Duodenal mucosa (tissue), 2 donors: Measurements from ENCODE around the gene PICALM.

ENCODE experiments used
- H3K27ac ChIP-seq: one replicate; pipeline ENCODE4 v1.7.0; 2013; ENCODE audit warnings: low read depth, low read length
- H3K27me3 ChIP-seq, 2 donors: one replicate each; pipeline ENCODE4 v1.7.0; 2013; ENCODE audit warnings: low read length in 2 of 2, control low read depth in 1 of 2; ENCODE audit not compliant: insufficient read depth in 2 of 2, control insufficient read depth in 1 of 2
- H3K36me3 ChIP-seq, 2 donors: one replicate each; pipeline ENCODE4 v1.7.0; 2013; ENCODE audit warnings: low read length in 2 of 2, control low read depth in 1 of 2; ENCODE audit not compliant: insufficient read depth in 2 of 2, control insufficient read depth in 1 of 2
- H3K4me1 ChIP-seq, 2 donors: one replicate each; pipeline ENCODE4 v1.7.0; 2013; ENCODE audit warnings: low read length in 2 of 2, control low read depth in 1 of 2; ENCODE audit not compliant: insufficient read depth in 2 of 2, control insufficient read depth in 1 of 2
- H3K4me3 ChIP-seq, 2 donors: one replicate each; pipeline ENCODE4 v1.7.0; 2013; ENCODE audit warnings: low read length in 2 of 2, low read depth in 1 of 2
- H3K9ac ChIP-seq, 2 donors: one replicate each; pipeline ENCODE4 v1.7.0; 2013; ENCODE audit warnings: low read length in 2 of 2, low read depth in 1 of 2
- H3K9me3 ChIP-seq, 2 donors: one replicate each; pipeline ENCODE4 v1.7.0; 2013; ENCODE audit warnings: low read length in 2 of 2, control low read depth in 1 of 2; ENCODE audit not compliant: control insufficient read depth in 1 of 2

Gene PICALM

GRCh38 chr11:86002431-86002830 is 66.5 kb downstream of the PICALM start:
- Histone ChIP-seq H3K27ac (no peak overlapping the region), H3K27me3 (no peaks in the 10 kb centered on the region), H3K9me3 (no peaks in the 10 kb centered on the region), H3K9ac (no peak overlapping the region), H3K4me3 (no peak overlapping the region), H3K36me3 (peaks cover 31 to 90% of the 10 kb centered on the region in 2 donors), H3K4me1 (no peaks in the 10 kb centered on the region)

- H3K9me3 ChIP-seq: no peaks in the 10 kb centered on the region
- no peak overlapping the region for H3K27ac ChIP-seq
- no peaks in the 10 kb centered on the region for H3K4me1 ChIP-seq
- H3K27me3 ChIP-seq: no peaks in the 10 kb centered on the region
- H3K36me3 ChIP-seq: peaks cover 4 to 56% of the 10 kb centered on the region in 2 donors
- no peak overlapping the region for H3K9ac ChIP-seq
- no peak overlapping the region for H3K4me3 ChIP-seq
Observed at GRCh38 chr11:85991508-85991907, 77.4 kb downstream of the PICALM start.

- H3K36me3 ChIP-seq: peaks cover 10 to 48% of the 10 kb centered on the region in 2 donors
- no peak overlapping the region for H3K9ac ChIP-seq
- H3K27me3 ChIP-seq: no peaks in the 10 kb centered on the region
- no peaks in the 10 kb centered on the region for H3K4me1 ChIP-seq
- no peaks in the 10 kb centered on the region for H3K9me3 ChIP-seq
- H3K4me3 ChIP-seq: no peak overlapping the region
- H3K27ac ChIP-seq: no peak overlapping the region
Observed at GRCh38 chr11:85989746-85990145, 79.1 kb downstream of the PICALM start.

DNA sequence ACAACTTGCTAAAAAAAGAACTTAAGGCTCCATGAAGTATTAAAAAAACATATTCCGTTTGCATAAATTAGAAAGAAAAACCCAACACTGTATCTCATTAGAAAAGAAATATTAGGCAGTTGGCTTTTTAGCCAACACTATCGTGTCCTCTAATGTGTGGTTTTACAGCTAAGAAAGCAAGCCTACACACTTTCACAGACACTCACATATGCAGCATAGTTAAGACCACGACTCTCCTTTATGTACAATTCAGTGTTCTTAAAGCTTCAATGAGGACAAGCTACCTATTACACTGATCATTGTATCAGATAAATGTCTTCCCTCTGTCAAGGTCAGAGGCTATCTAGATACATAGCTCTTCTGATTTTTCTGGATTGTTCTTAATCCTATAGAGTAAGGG is 80.1 kb downstream of the PICALM start:
- Histone ChIP-seq H3K9ac (no peak overlapping the region), H3K27ac (no peak overlapping the region)

DNA sequence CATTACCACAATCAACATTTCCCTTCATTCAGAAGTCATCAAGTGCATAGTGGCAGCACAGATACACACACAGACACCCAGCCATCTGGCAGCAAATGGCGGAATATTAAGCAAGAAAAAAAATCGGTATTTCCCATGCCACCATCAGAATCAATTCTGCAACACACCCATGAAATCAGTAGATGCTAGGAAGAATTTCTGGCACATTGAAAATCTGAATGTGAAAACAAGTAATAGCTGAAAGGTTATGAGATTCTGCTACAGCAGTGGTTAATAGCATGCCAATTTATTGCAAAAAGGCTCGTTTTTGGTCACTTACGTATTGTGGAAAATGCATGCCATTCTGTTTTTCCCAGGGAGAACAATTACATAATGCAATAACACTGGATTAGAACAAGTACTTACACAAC is 91.1 kb downstream of the PICALM start:
- Histone ChIP-seq H3K27me3 (no peaks in the 10 kb centered on the region), H3K27ac (no peak overlapping the region), H3K9ac (no peak overlapping the region), H3K4me1 (no peaks in the 10 kb centered on the region), H3K9me3 (no peaks in the 10 kb centered on the region), H3K36me3 (peaks cover 33 to 65% of the 10 kb centered on the region in 2 donors), H3K4me3 (no peak overlapping the region)

More for the DNA sequence above, 80.1 kb downstream of the PICALM start:
- H3K4me3 ChIP-seq: no peak overlapping the region
- H3K36me3 ChIP-seq: peaks cover 15 to 43% of the 10 kb centered on the region in 2 donors
- H3K4me1 ChIP-seq: no peaks in the 10 kb centered on the region
- no peaks in the 10 kb centered on the region for H3K9me3 ChIP-seq
- H3K27me3 ChIP-seq: no peaks in the 10 kb centered on the region

GRCh38 chr11:85976525-85976924 is 92.4 kb downstream of the PICALM start:
- no peaks in the 10 kb centered on the region for H3K9me3 ChIP-seq
- peaks cover 38 to 69% of the 10 kb centered on the region in 2 donors for H3K36me3 ChIP-seq
- H3K9ac ChIP-seq: no peak overlapping the region
- no peak overlapping the region for H3K27ac ChIP-seq
- H3K4me1 ChIP-seq: no peaks in the 10 kb centered on the region
- H3K27me3 ChIP-seq: no peaks in the 10 kb centered on the region
- H3K4me3 ChIP-seq: no peak overlapping the region

DNA sequence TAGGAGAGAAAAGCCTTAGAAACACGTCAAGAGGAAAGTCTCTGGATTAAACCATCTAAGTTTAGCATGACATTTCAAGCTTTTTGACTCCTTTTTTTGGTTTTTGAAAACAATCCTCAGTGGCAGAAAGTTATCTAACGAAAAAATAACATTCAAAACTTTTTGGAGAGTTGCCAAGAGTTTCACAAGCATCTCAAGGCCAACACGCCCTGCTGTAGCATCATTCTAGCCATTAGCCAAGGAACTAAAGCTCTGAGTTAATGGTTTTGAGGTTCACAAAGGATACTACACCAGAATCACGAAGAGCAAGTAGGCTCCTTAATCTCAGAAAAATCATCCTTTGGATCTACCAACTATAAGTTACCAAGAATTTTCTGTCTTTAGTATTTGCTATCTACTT is 94.8 kb downstream of the PICALM start:
- H3K4me3 ChIP-seq: no peak overlapping the region
- peaks cover 38 to 62% of the 10 kb centered on the region in 2 donors for H3K36me3 ChIP-seq
- H3K9ac ChIP-seq: no peak overlapping the region
- H3K9me3 ChIP-seq: no peaks in the 10 kb centered on the region
- no peak overlapping the region for H3K27ac ChIP-seq
- no peaks in the 10 kb centered on the region for H3K27me3 ChIP-seq
- H3K4me1 ChIP-seq: peaks cover 0 to 3% of the 10 kb centered on the region in 2 donors

DNA sequence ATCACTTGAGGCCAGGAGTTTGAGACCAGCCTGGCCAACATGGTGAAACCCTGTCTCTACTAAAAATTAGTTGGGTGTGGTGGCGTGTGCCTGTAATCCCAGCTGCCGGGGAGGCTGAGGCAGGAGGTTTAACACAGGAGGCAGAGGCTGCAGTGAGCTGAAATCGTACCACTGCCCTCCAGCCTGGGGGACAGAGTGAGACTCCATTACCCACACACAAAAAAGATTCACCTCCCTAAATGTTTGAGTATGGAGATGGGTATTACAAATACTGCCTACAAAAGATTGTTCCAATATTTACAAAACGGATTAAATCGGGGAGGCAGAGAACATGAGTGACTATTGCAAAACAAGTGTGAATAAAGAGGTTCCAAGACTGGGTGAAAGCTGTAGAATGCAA is 98.3 kb downstream of the PICALM start:
- no peak overlapping the region for H3K4me3 ChIP-seq
- peaks cover 31 to 63% of the 10 kb centered on the region in 2 donors for H3K36me3 ChIP-seq
- no peak overlapping the region for H3K9ac ChIP-seq
- H3K9me3 ChIP-seq: no peaks in the 10 kb centered on the region
- H3K27me3 ChIP-seq: no peaks in the 10 kb centered on the region
- no peak overlapping the region for H3K27ac ChIP-seq
- H3K4me1 ChIP-seq: peaks cover 0 to 6% of the 10 kb centered on the region in 2 donors

- Histone ChIP-seq H3K9me3 (no peaks in the 10 kb centered on the region), H3K27ac (no peak overlapping the region), H3K36me3 (peaks cover 27 to 53% of the 10 kb centered on the region in 2 donors), H3K4me1 (peaks cover 0 to 6% of the 10 kb centered on the region in 2 donors), H3K4me3 (no peak overlapping the region), H3K27me3 (no peaks in the 10 kb centered on the region), H3K9ac (no peak overlapping the region)
Observed at GRCh38 chr11:85967457-85967856, 101.4 kb downstream of the PICALM start.

GRCh38 chr11:85965202-85965601 is 103.7 kb downstream of the PICALM start:
- Histone ChIP-seq H3K27ac (no peak overlapping the region), H3K4me3 (no peak overlapping the region), H3K9me3 (no peaks in the 10 kb centered on the region), H3K9ac (no peak overlapping the region), H3K27me3 (no peaks in the 10 kb centered on the region), H3K4me1 (peaks cover 0 to 6% of the 10 kb centered on the region in 2 donors), H3K36me3 (peaks cover 16 to 45% of the 10 kb centered on the region in 2 donors)

- no peaks in the 10 kb centered on the region for H3K27me3 ChIP-seq
- no peaks in the 10 kb centered on the region for H3K9me3 ChIP-seq
- H3K4me1 ChIP-seq: peaks cover 0 to 6% of the 10 kb centered on the region in 2 donors
- no peak overlapping the region for H3K4me3 ChIP-seq
- no peak overlapping the region for H3K9ac ChIP-seq
- H3K36me3 ChIP-seq: peaks cover 9 to 45% of the 10 kb centered on the region in 2 donors
- H3K27ac ChIP-seq: no peak overlapping the region
Observed at GRCh38 chr11:85961930-85962363, 106.9 kb downstream of the PICALM start.
